Uterus (tissue), 4 donors: ENCODE results near the gene TIGD2. TPM values are rescaled to one million over a fixed set of nuclear protein-coding genes. Genes with fewer than 3 reads are reported as not detected.

ENCODE experiments used
- DNase-seq, 2 donors: peaks; one replicate each; pipeline ENCODE4 v3.0.0-alpha.2; 2019 to 2020
- H3K27ac ChIP-seq, 2 donors: fragments of 200-600 bp; sonication (generic); 1 replicate in 1 of 2; 2 replicates in 1 of 2; pipeline ENCODE4 v1.5.1; 2016 to 2018
- H3K27me3 ChIP-seq, 2 donors: fragments of 200-600 bp; sonication (generic); one replicate each; pipeline ENCODE4 v1.5.1; 2018 to 2019; ENCODE audit warnings: control low read depth in 1 of 2
- H3K36me3 ChIP-seq, 2 donors: fragments of 200-600 bp; sonication (generic); one replicate each; pipeline ENCODE4 v1.5.1; 2019; ENCODE audit warnings: control low read depth in 1 of 2
- H3K4me1 ChIP-seq, 2 donors: fragments of 200-600 bp; sonication (generic); one replicate each; pipeline ENCODE4 v1.5.1; 2018 to 2019; ENCODE audit warnings: control low read depth in 1 of 2
- H3K4me3 ChIP-seq, 2 donors: fragments of 200-600 bp; sonication (generic); 1 replicate in 1 of 2; 2 replicates in 1 of 2; pipeline ENCODE4 v1.5.1; 2018 to 2019; ENCODE audit warnings: mild to moderate bottlenecking in 1 of 2
- H3K9me3 ChIP-seq, 2 donors: fragments of 200-600 bp; sonication (generic); one replicate each; pipeline ENCODE4 v1.5.1; 2019; ENCODE audit warnings: control low read depth in 1 of 2
- POLR2A ChIP-seq, 2 donors: fragments of 450-650 bp; IDR thresholded peaks; one replicate each; pipeline ENCODE4 v1.6.1; 2016; ENCODE audit warnings: antibody characterized with exemption in 2 of 2, mild to moderate bottlenecking in 1 of 2, moderate library complexity in 1 of 2
- intact Hi-C: fragments of 100-400 bp; cut with DNase I; formaldehyde crosslinking; loops from one replicate; pipeline ENCODE4 v1.15.1; 2023; ENCODE audit warnings: low total_unique reads
- total RNA-seq, 4 donors: library from RNA; depleted of rRNA in 3 of 4; stranded (reverse); fragments of >200 nt in 3 of 4; gene quantifications; one replicate each; pipeline versions ENCODE4 v1.1.0 to v1.2.4, GENCODE V29; 2014 to 2023
- TF ChIP-seq, protein P1 (sequence below), 4 experiments: fragments of 200-600 bp in 2 of 4; fragments of 450-650 bp in 2 of 4; sonication (generic) in 2 of 4; IDR thresholded peaks; one replicate each; pipeline ENCODE4 v1.5.1; 2016 to 2019; ENCODE audit warnings: antibody characterized with exemption in 4 of 4, mild to moderate bottlenecking in 2 of 4, moderate library complexity in 1 of 4
- donor health status: DM: yes; HTN: yes; CAD: no.

The TIGD2 gene
- total RNA-seq, 4 donors from 2014 or later, result 0.59 to 8.4 (median 3.3) TPM

DNA sequence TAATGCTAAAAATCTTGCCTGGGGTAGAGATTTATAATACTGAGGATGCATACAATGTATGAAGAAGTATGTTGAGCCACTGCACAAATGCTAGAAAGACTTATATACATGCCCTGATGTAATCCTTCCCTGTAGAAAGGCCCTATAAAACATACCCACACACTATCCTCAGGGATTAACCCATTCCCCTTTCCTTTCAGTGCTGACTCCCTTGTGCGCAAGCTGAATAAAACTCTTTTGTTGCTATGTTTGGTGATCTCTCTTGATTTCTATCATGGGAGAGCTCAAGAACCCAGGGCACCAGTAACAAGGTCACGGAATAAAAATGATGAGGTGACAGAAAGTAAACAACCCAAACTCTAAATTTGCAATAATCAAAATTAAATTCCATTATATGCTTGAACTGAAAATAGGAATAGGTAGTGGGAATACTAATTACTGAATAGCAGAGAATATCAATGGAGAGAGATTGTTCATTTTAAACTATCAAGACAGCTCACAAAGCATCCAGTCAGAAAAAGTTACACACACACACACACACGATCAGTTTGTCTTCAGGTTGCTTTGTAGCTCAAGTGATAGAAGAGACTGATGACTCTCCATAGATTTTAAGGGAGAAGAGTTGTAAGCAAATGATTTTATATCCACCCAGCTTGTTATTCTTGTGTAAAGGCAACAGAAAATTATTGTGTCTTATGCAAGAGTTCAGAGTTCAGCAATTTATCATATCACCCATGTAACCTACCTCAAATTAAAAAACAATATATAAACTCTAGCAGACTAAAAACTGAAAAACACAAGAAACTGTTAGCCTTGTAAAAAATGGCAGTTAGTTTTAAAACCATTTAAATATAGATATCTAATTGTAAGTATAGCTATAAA lies 14.8 kb downstream of the TIGD2 start:
- Histone ChIP-seq H3K9me3 (no peaks in the 10 kb centered on the region), H3K27me3 (no peaks in the 10 kb centered on the region), H3K4me1 (no peaks in the 10 kb centered on the region), H3K27ac (no peak overlapping the region), H3K4me3 (no peak overlapping the region), H3K36me3 (no peaks in the 10 kb centered on the region)
- no peak for DNase-seq
- TF ChIP-seq POLR2A (IDR thresholded peaks at IDR 0.05), result no peak
- TF ChIP-seq, protein P1, sequence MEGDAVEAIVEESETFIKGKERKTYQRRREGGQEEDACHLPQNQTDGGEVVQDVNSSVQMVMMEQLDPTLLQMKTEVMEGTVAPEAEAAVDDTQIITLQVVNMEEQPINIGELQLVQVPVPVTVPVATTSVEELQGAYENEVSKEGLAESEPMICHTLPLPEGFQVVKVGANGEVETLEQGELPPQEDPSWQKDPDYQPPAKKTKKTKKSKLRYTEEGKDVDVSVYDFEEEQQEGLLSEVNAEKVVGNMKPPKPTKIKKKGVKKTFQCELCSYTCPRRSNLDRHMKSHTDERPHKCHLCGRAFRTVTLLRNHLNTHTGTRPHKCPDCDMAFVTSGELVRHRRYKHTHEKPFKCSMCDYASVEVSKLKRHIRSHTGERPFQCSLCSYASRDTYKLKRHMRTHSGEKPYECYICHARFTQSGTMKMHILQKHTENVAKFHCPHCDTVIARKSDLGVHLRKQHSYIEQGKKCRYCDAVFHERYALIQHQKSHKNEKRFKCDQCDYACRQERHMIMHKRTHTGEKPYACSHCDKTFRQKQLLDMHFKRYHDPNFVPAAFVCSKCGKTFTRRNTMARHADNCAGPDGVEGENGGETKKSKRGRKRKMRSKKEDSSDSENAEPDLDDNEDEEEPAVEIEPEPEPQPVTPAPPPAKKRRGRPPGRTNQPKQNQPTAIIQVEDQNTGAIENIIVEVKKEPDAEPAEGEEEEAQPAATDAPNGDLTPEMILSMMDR (IDR thresholded peaks at IDR 0.05), result no peak
- intact Hi-C loops, result no loop called here

DNA sequence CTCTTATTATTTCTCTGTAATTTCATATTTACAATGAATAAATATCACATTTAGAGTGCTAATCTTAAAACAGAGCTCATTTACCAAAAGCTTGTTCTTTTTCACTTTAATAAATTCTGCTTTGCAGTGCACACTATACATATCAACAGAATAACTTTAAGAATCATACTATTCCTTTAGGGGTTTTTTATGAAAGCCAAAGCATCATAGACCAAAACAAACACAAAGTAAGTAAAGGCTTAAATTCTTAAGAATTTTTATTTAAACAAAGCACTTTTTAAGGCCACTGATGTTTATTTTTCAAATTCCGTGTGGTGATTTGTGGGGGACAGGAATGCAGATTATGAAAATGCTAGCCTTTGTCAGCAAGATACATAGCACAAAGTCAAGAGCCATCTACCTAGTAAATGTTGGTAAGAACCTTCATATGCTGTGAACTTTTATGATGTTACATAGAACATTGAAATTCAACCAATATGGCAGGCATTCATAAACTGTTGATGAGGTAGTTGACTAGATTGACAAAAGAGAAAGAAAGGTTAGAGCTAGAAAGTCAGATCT lies 17.8 kb downstream of the TIGD2 start:
- TF ChIP-seq POLR2A (IDR thresholded peaks at IDR 0.05), result no peak
- TF ChIP-seq, protein P1 (IDR thresholded peaks at IDR 0.05), result no peak
- no peak overlapping the region for H3K4me3 ChIP-seq
- H3K4me1 ChIP-seq, result no peaks in the 10 kb centered on the region
- intact Hi-C loops, result no loop called here
- H3K27ac ChIP-seq, result no peak overlapping the region
- no peaks in the 10 kb centered on the region for H3K27me3 ChIP-seq
- DNase-seq, result no peak
- no peaks in the 10 kb centered on the region for H3K9me3 ChIP-seq
- H3K36me3 ChIP-seq, result no peaks in the 10 kb centered on the region

DNA sequence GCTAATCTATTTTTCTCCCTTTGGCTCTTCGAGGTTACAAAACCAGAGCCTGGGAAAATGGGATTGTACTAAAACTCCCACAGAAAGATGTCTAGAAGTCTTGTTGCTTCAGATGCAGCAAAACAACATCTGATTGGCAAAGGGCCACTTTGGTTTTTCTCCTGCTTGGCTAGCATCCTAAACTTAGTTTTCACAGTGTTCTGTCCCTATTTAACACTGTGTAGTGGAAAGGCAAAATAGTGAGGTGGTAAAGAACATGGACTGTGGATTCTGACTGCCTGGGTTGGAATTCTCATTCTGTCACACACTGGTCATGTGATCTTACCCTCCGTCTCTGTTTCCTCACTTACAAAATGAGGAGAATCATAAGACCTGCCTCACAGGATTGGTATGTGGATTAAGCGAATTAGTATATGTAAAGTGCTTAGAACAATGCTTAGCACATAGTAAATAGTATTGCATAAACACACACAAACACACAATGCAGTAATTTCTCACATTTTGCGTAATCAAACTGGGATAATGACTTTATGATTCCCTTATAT lies 23.5 kb downstream of the TIGD2 start:
- peak overlapping the region; percentile 48 to 54 for H3K27ac ChIP-seq
- no peaks in the 10 kb centered on the region for H3K4me1 ChIP-seq
- H3K36me3 ChIP-seq, result no peaks in the 10 kb centered on the region
- intact Hi-C loops, result no loop called here
- no peak for TF ChIP-seq POLR2A (IDR thresholded peaks at IDR 0.05)
- TF ChIP-seq, protein P1 (IDR thresholded peaks at IDR 0.05), result no peak
- DNase-seq, result peak in 1 of 2 donors; percentile 30
- no peaks in the 10 kb centered on the region for H3K9me3 ChIP-seq
- no peaks in the 10 kb centered on the region for H3K27me3 ChIP-seq
- H3K4me3 ChIP-seq, result no peak overlapping the region

DNA sequence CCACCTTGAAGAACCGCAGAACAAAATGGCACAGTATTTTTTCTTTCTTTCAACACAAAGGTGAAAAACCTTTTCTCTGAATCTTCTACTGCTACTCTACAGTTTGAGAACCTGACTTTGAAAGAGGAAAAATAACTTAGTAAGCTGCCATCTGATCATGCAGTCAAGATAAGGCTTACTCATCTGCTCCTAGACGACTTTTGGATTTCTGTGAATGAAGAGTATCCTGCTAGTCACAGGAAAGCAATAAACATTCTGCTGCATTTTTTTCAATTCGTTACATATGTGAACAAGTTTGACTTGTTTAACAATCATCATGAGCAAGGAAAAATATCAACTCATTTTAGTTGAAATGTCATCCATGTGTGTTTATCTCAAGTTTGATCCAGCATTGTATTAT lies 25.2 kb downstream of the TIGD2 start:
- H3K4me1 ChIP-seq, result no peaks in the 10 kb centered on the region

More for the DNA sequence above, 25.2 kb downstream of the TIGD2 start:
- Histone ChIP-seq H3K27me3 (no peaks in the 10 kb centered on the region), H3K4me3 (no peak overlapping the region), H3K9me3 (no peaks in the 10 kb centered on the region), H3K36me3 (no peaks in the 10 kb centered on the region), H3K27ac (no peak overlapping the region)
- TF ChIP-seq, protein P1 (IDR thresholded peaks at IDR 0.05), result no peak
- TF ChIP-seq POLR2A (IDR thresholded peaks at IDR 0.05), result no peak
- intact Hi-C loops, result no loop called here
- DNase-seq, result no peak
